Cardiac septum (tissue), 1 donor: ENCODE results near the gene COL6A1. TPM values are rescaled to one million over a fixed set of nuclear protein-coding genes. Genes with fewer than 3 reads are reported as not detected.
"Not testable (repeated sequence)": the region's sequence is repeated elsewhere in the genome, so short reads cannot be mapped to it uniquely, and the experiment has no call there.

ENCODE experiments used
- DNase-seq: peaks from one replicate; pipeline ENCODE4 v3.0.0-alpha.2; 2020; ENCODE audit warnings: low spot score
- intact Hi-C: fragments of 100-400 bp; cut with DNase I; formaldehyde crosslinking; loops from one replicate; pipeline ENCODE4 v1.14.0; 2022
- total RNA-seq: library from RNA; stranded (reverse); fragmentation: NEBNext Ultra II Directional; extraction: Animal tissue kit (Norgen Biotek cat#: 25700); gene quantifications from one replicate; pipeline ENCODE4 v1.2.1, GENCODE V29; 2021
- donor health status: DM: no; HTN: no; CAD: no.

Gene COL6A1
- total RNA-seq, 1 donor from 2014 or later, result 140 TPM

DNA sequence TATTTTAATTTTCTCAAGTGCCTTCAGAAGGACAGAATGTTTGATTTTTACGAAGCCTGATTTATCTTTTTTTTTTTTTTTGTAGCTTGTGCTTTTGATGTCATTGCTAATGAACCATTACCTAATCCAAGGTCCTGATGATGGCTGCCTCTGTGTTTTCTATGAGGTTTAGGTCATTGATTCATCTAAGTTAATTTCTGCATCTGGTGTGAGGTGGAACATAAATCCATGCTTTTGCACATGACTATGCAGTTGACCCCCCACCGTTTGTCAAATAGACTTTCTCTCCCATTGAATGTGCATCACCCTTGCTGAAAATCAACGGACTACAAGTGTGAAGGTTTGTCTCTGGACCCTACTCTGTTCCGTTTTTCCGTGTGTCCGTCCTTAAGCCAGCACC, 50.5 kb downstream of the COL6A1 start:
- DNase-seq, result no peak
- intact Hi-C loops, result no loop called here

DNA sequence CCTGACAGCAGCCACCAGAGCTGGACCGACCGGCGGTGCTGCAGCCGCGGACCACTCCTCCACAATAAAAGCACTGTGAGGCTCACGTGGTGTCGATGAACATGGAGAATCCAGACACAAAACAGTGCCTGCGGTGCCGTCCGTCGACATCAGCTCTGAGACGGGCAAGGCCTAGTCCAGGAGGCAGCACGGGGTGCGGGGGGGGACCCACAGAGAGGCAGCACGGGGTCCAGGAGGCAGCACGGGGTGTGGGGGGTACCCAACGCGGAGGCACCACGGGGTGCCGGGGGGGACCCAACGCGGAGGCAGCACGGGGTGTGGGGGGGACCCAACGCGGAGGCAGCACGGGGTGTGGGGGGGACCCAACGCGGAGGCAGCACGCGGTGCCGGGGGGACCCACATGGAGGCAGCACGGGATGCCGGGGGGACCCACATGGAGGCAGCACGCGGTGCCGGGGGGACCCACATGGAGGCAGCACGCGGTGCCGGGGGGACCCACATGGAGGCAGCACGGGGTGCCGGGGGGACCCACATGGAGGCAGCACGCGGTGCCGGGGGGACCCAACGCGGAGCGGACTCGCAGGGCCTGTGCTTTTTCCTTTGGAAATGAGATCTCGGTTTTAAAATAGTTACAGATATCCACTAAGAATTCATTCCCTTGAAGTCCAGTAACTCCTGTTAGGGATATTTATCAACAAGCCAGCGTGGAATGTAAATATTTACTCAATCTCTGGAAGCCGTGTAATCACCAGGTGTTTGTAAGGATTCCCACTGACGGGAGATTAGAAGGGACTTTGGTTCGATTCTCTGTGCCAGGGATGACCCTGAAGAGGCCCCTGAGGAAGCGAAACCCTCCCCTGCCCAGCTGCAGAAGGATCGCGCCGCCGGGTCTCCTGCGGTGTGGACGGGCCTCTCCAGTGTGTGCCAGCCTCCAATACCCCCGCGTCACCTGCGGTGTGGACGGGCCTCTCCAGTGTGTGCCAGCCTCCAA, 52.1 kb downstream of the COL6A1 start:
- no peak for DNase-seq
- intact Hi-C loops, result no loop called here

DNA sequence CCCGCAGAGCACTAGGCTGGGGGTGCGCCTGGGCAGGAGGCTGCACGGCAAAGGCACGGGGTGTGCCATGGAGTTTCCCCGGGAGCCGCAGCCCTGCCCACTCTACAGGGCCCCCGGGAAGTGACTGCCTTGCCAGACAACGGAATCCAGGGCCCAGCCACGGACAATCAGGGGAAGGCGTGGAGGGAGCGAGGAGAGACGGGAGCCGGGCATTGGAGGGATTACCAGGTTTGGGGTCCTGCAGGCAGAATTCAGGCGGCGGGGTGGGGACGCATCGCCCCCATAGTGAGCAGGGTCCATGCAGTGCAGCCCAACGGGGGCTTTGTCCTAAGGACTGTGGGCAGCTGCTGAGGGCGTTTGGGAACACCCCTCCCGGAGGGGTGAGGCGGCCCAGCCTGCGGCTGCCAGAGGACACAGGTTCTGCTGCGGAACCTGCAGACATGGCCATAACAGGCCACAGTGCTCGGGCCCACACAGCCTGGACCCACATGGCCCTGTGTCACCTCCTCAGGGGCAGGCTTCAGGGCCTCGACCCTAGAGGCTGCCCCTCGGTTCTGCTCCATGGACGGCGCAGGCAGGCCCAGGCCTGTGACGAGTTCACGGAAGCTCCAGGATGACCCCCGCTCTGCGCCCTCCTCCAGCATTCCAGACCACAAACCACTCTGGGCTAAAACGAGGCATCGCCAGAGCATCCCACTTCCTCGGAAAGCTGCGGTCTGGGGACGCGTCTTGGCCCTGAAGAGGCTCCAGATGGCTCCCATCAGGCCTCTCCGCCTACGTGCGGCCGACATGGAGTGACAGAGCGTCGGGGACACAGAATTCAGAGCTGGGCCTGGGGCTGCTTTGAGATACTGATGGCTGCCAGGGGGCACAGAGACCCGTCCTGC, 54.5 kb downstream of the COL6A1 start:
- intact Hi-C loops, result loop anchor here (5.0 kb wide), 1 partner anchor 64 kb away; no protein-coding TSS in a partner anchor
- peak; percentile 81 for DNase-seq

DNA sequence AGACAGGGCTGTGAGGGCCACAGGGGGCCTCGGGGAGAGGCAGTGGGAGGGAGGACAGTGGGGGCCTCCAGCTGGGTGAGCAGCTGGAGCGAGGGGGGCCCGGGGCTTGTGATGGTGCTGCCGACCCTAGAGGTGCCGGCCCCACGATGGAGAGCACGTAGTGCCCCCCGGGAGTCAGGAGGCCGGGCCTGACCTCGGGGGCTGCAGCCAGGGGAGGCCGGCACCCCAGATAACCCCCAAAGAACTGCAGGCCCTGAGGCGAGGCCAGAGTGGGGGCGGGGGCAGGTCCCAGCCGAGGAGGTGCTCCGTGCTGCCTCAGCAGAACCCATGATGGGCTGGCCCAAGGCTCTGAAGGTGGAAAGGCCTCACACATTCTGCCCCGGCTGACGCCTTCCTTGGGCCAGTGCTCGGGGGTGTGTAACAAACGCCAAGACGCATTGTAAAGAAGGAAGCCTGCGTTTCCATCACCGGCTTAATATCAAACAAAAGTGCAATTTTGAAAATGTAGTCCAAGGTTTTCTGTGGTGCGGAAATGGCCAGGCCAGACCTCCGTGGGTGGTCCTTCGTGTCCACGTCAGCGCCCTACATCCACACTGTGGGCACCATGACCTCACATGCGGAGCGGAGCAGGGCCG, 55.2 kb downstream of the COL6A1 start:
- intact Hi-C loops, result loop anchor here (5.0 kb wide), 1 partner anchor 65 kb away; no protein-coding TSS in a partner anchor
- no peak for DNase-seq

DNA sequence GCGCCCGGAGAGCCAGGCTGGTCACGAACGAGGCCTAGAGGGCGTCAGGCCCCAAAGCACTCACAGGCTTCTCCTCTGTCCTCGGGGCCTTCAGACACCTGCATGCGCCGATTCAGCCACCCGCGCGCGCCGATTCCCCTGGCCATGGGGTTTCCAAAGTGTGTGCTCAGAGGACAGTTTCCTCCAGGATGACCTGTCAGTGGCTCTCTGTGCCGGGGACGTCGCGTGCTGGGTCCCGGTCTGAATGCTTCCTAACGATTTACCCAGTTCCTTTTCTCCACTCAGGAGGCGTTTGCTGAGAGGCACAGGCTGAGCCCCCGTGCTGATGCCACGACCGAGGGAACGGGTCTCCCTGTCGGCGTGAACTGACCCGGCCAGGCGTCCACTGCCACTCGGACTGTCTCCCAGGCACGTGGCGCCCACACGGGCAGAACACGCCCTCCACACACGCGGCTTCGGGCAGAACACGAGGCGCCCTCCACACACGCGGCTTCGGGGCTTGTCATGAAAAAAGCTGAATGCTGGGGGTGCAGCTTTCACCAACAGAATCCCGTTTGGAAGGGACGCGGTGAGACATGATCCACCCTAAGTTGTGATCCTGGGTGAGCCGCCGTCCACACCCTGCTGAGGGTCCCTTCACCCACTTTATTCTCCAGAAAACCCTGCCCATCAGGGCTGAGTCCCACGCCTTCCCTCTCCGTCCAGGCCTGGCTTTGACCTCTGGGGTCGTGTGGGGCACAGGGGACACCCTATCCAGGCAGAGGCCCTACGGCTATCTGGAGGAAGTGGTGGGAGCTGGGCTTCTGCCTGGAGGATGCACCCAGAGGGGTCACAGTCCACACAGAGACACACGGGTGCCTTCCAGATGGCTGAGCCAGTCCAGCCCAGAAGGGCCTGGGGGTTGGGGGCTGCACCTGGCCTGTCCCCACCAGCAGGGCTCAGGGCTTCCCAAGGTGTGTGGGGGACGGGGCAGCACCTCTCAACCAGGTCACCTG, 56.1 kb downstream of the COL6A1 start:
- intact Hi-C loops, result loop anchor here (5.0 kb wide), 1 partner anchor 65 kb away; no protein-coding TSS in a partner anchor
- DNase-seq, result peak; percentile 68

DNA sequence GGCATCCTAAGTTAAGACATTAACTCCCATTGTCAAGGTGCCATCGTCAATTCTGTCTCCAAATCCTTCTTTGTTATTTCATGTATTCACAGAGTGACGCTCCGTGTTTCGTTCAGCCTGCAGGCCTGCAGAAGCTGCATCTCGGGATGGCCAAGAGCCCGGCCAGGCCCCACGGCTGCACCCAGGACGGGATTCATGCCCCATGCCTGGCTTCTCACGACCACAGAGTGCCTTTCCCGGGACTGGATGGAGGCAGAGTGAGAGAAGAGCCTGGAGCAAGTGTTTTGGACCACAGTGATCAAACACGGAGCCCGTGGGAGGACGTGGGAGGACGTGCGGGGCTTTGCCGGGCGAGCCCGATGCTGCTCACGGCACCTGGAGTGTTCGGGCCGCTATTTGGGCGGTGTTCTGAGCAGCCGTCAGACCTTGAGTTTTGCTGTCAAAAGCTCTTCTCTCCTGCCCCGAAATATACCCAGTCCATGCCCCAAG, 56.8 kb downstream of the COL6A1 start:
- intact Hi-C loops, result loop anchor here (5.0 kb wide), 1 partner anchor 66 kb away; no protein-coding TSS in a partner anchor
- peak; percentile 64 for DNase-seq

DNA sequence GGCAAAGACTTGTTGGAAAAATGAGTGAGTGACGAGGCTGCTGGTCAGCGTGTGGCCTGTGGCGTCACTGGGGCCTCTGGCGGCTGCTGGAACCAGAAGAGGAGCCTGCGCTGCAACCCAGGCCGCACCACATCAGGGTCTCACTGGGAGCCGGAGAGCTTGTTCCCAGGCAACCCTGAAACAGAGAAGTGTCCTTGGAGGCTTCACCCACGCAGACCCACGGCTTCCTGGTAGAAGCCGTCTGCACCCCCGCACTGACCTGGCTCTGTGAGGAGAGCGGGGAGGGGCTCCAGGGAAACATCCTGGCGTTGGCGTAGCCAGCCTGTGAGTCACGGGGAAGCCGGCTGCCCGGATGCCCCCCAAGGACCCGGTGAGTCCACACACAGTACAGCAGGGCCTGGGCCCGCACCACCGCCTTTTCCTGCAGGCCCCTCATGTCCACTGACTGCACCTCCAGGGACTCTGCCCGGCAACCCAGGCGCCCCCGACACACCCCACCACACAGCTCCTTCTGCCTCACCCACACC, 57.4 kb downstream of the COL6A1 start:
- intact Hi-C loops, result loop anchor here (5.0 kb wide), 1 partner anchor 67 kb away; no protein-coding TSS in a partner anchor

DNA sequence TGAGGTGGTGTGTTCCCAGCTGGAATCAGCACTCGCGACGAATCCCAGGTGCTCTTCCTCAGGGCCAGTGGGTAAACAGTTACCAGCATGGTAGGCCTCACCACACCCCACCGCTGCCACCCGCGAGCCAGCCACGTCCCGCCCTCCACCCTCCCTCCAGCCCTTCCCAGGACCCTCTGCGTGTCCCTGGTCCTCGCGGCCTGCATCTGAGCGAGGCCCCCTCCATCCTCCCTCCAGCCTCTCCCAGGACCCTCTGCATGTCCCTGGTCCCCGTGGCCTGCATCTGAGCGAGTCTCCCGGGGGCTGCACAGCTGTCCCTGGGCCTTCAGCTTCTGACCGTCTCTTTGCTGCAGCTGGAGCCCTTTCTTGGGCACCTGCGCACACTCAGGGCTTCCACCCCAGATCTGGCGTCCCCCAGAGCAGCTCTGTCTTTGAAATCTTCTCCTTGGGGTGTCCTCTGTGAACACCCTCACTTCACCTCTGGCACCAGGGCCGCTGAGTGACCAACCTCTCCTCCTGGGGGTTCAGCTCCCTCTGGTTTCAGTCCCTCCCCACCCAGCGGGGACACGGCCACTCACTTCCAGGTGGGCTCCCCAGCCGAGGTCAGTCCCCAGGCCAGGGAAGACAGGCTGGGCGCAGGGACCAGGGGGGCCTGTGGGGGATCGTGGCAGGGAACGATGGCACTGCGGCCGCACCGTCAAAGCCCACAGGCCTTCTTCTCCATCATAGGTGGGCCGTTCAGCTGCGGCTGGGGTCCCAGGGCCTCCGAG, 58.5 kb downstream of the COL6A1 start:
- intact Hi-C loops, result loop anchor here (5.0 kb wide), 1 partner anchor 68 kb away; no protein-coding TSS in a partner anchor
- DNase-seq, result peak; percentile 61

More for the DNA sequence above, 57.4 kb downstream of the COL6A1 start:
- peak; percentile 89 for DNase-seq

DNA sequence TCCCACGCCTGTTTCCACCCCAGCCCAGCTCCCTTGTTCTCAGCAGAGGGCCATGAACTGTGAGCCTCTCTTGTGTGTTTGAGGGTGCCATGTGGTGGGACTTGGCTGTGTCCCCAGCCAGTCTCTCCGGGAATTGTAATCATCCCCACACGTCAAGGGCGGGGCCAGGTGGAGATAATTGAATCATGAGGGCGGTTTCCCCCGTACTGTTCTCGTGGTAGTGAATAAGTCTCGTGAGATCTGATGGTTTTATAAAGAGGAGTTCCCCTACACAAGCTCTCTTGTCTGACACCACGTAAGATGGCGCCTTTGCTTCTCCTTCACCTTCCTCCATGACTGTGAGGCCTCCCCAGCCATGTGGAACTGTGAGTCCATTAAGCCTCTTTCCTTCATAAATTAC, 59.1 kb downstream of the COL6A1 start:
- intact Hi-C loops, result no loop called here
- peak; percentile 68 for DNase-seq

DNA sequence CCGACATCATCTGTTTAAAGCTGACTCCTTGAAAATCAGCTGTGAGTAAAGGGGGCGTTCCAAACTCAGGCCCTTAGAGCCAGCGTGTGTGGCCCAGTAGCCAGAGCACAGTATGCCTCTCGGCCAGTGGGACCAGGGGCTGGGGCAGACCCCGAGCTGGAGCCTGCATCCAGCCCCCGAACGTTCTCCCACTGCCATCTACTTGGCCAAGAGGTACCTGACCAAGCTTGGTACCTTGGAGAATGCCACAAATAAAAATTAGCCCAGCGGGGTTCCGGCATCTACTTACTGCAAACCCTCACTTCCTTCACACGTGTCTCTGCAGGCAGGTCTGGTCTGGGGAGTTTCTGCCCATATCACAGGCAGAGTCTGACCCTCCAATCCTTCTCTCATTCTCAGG, 59.6 kb downstream of the COL6A1 start:
- DNase-seq, result peak; percentile 49
- intact Hi-C loops, result no loop called here

DNA sequence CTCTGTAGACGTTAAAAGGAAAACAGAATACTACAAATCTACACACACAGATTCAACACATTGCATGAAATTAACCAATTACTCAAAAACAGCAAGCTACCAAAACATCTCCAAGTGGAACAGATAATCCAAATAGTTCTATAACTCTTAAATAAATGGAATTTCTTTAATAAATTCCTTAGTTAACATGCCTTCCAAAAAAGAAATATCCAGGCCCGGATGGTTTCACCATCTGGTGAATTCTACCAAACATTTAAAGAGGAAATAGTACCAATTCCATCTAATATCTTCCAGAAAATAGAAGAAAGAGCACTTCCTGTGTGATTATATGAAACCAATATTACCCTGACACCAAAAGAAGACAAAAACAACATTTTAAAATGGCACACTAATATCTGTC, 63.6 kb downstream of the COL6A1 start:
- intact Hi-C loops, result no loop called here
- DNase-seq, result no peak

DNA sequence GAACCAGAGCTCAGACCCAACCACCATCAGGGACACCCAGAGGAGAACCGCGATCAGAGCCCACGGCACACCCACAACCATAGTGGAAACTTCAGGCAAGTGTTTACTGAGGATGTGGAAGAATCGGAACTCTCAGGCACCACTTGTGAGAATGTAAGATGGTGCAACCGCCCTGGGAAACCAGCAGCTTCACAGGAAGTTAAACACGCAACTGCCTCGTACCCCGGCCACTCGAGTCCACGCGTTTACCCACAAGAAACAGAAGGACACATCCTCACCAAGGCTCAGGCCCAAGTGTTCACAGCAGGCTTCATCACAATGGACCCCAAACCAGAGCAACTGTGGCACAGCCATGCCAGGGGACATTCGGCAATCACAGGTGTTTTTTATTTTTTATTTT, 64.9 kb downstream of the COL6A1 start:
- peak; percentile 62 for DNase-seq
- intact Hi-C loops, result no loop called here

DNA sequence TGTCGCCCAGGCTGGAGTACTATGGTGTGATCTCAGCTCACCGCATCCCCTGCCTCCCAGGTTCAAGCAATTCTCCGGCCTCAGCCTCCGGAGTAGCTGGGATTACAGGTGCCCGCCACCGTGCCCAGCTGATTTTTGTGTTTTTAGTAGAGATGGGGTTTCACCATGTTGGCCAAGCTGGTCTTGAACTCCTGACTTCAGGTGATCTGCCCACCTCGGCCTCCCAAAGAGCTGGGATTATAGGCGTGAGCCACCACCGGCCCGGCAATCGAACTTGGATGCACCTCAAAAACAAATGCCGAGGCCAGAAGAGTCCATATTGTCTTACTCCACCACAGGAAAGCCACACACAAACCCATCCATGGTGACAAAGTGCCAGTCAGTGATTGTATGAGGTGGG, 65.3 kb downstream of the COL6A1 start:
- peak; percentile 60 for DNase-seq
- intact Hi-C loops, result not testable (repeated sequence)

DNA sequence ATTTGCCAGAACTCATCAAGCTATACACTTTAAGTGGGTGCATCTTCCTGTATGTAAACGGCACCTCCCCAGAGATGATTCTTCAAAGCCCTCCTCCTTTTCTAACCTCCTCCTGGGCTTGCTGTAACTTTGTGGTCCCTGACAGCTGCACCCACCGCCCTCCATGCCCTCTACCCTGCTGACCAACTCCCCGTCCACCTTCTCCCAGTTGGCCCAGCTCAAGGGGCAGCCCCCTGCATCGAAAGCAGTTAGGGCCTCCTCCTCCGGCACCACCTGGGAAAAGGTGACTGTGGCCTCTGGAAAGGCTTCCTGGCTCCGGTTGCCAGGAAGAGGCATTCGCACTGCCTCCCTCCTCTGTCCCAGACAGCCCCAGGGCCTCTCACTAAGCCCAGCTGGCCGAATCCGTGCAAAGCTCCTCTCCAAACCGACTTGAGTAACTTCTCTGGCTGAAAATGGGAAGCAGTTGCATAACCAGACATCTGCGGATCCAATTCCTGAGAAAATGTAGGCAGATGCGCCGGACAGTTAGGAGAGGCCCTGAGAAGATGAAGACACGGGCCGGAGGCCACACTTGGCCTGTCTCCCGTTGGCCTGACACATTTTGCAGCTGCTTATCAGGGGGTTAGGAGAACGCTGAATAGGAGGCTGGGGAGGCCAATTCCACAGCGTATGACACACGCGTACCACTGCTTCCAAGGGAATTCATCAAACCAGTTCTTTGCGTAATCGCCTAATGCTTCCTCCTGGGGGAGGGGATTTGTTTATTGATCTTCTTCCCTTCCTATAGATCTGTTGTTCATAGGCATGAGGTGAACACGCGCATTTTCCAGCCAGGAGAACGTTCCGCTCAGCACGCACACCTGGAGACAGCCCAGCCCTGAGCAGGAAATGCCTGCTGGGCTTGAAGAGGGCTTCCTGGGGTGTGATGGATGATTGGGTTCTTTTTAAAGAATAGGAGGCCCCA, 67.6 kb downstream of the COL6A1 start:
- intact Hi-C loops, result no loop called here
- peak; percentile 87 for DNase-seq

DNA sequence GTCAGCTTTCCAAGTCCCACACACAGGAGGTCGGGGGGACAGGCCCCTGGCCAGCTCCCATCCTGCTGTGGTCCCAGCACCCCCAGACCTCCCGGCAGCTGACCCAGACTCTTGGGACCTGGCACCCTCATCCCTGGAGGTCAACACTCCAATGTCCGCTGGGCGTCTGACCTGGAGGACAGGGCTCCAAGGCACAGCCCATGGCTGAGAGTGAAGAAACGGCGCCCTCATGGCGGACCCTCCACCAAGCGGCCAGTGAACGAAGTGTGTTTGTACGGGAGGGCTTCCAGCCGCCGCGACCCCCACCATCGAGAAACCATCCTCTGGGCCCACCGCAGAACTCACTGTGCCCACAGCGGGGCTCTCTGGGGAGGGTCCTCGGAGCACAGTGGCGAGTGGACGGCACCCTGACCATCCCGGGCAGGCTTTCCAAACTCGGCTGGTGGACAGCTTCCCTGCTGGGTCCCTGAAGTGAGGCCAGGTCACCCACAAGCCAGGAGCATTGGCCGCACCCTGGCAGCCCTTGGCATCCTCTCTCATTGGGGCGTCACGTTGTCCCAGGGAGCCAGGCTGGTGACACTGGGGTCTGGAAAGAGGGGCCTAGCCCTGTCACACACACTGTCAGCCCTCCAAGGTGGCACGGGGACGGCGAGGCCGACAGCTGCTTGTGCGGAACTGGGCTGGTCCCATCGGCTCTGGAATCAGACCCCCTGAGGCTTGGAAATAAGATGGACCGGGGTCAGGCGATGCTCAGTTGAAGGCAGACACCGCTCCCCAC, 68.5 kb downstream of the COL6A1 start:
- intact Hi-C loops, result no loop called here
- peak; percentile 69 for DNase-seq
